Progenitor cell of endocrine pancreas (in vitro differentiated cells): ENCODE results near the gene CCR7. TPM values are rescaled to one million over a fixed set of nuclear protein-coding genes. Genes with fewer than 3 reads are reported as not detected.

ENCODE experiments used
- DNase-seq: peaks from one replicate; pipeline ENCODE4 v3.0.0; 2021; ENCODE audit warnings: low spot score; ENCODE audit not compliant: unreplicated experiment
- H3K27ac Mint-ChIP-seq: 2 replicates; pipeline ENCODE4 v1.8.0; 2021; ENCODE audit warnings: mild to moderate bottlenecking, moderate library complexity, mixed read lengths
- H3K27me3 Mint-ChIP-seq: 2 replicates; pipeline ENCODE4 v1.8.0; 2021; ENCODE audit warnings: mixed read lengths
- H3K36me3 Mint-ChIP-seq: 2 replicates; pipeline ENCODE4 v1.8.0; 2022; ENCODE audit warnings: mixed read lengths; ENCODE audit not compliant: insufficient read depth
- H3K4me1 Mint-ChIP-seq: 2 replicates; pipeline ENCODE4 v1.8.0; 2021; ENCODE audit warnings: low read depth, mixed read lengths
- H3K4me3 Mint-ChIP-seq: 2 replicates; pipeline ENCODE4 v1.8.0; 2021; ENCODE audit warnings: low read depth, mild to moderate bottlenecking, moderate library complexity, mixed read lengths
- H3K9me3 Mint-ChIP-seq: 2 replicates; pipeline ENCODE4 v1.8.0; 2021; ENCODE audit warnings: low read depth, mixed read lengths
- total RNA-seq: library from RNA; stranded (reverse); gene quantifications from 2 replicates; pipeline ENCODE4 v1.2.1, GENCODE V29; 2021
- TF ChIP-seq, protein P1 (sequence below): fragments of 200-600 bp; sonication (generic); IDR thresholded peaks from one replicate; pipeline ENCODE4 v1.5.0; 2021; ENCODE audit warnings: antibody characterized with exemption, mild to moderate bottlenecking; ENCODE audit not compliant: unreplicated experiment

CCR7 gene
- total RNA-seq, 1 donor from 2014 or later = not detected

- peaks cover 27% of the 10 kb centered on the region for H3K4me1 Mint-ChIP-seq
- no peaks in the 10 kb centered on the region for H3K9me3 Mint-ChIP-seq
- peaks cover 32% of the 10 kb centered on the region for H3K27me3 Mint-ChIP-seq
- no peak overlapping the region for H3K4me3 Mint-ChIP-seq
- no peaks in the 10 kb centered on the region for H3K36me3 Mint-ChIP-seq
- no peak for DNase-seq
- H3K27ac Mint-ChIP-seq = no peak overlapping the region
- TF ChIP-seq, protein P1, sequence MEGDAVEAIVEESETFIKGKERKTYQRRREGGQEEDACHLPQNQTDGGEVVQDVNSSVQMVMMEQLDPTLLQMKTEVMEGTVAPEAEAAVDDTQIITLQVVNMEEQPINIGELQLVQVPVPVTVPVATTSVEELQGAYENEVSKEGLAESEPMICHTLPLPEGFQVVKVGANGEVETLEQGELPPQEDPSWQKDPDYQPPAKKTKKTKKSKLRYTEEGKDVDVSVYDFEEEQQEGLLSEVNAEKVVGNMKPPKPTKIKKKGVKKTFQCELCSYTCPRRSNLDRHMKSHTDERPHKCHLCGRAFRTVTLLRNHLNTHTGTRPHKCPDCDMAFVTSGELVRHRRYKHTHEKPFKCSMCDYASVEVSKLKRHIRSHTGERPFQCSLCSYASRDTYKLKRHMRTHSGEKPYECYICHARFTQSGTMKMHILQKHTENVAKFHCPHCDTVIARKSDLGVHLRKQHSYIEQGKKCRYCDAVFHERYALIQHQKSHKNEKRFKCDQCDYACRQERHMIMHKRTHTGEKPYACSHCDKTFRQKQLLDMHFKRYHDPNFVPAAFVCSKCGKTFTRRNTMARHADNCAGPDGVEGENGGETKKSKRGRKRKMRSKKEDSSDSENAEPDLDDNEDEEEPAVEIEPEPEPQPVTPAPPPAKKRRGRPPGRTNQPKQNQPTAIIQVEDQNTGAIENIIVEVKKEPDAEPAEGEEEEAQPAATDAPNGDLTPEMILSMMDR = no peak
Observed at GRCh38 chr17:40552806-40553693, 12.2 kb downstream of the CCR7 start.

DNA sequence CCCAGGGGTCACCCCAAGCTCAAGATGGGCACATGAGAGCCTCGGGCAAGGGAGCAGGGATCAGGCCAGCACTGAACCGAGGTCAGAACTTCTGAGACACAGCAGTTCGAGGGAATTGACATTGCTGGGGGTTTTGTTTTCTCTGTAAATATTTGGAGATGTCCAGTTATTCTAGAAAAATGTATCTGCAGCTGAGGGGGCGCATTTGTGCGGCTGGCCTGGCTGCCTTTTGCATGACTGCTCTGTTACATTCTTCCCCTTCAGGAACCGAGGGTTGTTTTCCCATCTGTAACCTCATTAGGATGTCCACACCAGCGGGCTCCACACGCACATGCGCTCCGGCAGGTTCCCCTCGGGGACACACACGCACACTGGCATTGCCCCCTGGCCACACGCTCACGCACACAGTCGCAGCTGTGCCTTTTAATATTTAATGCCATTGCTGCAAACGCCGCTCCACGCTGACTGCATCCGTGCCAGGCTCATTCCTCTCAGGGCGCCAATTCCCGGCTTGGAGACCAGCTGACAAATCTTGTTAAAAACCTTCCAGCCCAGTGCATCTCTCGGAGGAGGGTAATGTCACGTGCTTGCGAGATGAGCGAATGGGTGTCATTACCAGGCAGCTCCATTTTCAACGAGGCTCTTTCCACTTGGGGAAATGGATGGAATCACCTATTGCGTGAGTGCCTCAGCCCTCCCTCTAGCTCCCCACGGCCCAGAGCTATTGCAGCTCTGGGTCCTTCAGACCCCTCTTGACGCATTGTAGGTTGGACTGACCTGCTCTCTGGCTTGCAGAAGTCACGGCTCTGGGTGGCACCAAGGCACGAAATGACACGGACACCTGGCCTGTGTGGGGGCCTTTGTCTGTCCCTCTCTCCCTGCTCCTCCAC lies 13.1 kb downstream of the CCR7 start:
- Mint-ChIP-seq H3K27me3 (peaks cover 27% of the 10 kb centered on the region), H3K4me3 (no peak overlapping the region), H3K9me3 (no peaks in the 10 kb centered on the region), H3K27ac (no peak overlapping the region), H3K4me1 (peaks cover 27% of the 10 kb centered on the region), H3K36me3 (no peaks in the 10 kb centered on the region)
- TF ChIP-seq, protein P1 = no peak
- no peak for DNase-seq

GRCh38 chr17:40551091-40551878 lies 14.0 kb downstream of the CCR7 start:
- H3K27me3 Mint-ChIP-seq = peaks cover 18% of the 10 kb centered on the region
- H3K4me1 Mint-ChIP-seq = peaks cover 27% of the 10 kb centered on the region
- DNase-seq = no peak
- no peaks in the 10 kb centered on the region for H3K9me3 Mint-ChIP-seq
- no peaks in the 10 kb centered on the region for H3K36me3 Mint-ChIP-seq
- no peak overlapping the region for H3K4me3 Mint-ChIP-seq
- TF ChIP-seq, protein P1 = no peak
- no peak overlapping the region for H3K27ac Mint-ChIP-seq

DNA sequence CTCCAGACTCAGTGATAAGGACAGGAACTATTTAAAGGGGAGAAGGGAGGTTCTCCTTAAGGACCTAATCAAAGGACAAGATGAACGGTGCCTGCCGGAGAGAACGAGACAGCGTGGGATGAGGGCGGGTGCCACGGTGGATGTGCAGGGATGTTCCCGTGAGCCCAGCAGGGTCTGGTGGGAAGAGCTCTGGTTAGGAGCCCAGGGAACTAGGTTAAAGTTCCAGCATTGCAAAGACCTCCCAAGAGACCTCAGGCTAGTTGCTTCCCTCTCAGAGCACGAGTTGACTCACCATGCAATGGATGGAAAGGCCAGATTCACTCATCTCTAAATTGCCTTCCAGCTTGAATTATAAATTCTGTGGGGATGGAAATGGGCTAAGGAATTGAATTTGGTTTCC lies 14.7 kb downstream of the CCR7 start:
- Mint-ChIP-seq H3K4me1 (peaks cover 27% of the 10 kb centered on the region), H3K27ac (no peak overlapping the region), H3K9me3 (no peaks in the 10 kb centered on the region), H3K36me3 (no peaks in the 10 kb centered on the region), H3K27me3 (peaks cover 12% of the 10 kb centered on the region), H3K4me3 (no peak overlapping the region)
- DNase-seq = peak; percentile 1
- TF ChIP-seq, protein P1 = no peak
